ENCODE results near the gene KCNA1. TPM values are rescaled to one million over a fixed set of nuclear protein-coding genes. Genes with fewer than 3 reads are reported as not detected.

Gene KCNA1
- total RNA-seq, 2 experiments from 2014 or later: not detected

GRCh38 chr12:4909410-4909733 is 333 bp upstream of the KCNA1 start:
- no peak overlapping the region for H3K27ac Mint-ChIP-seq
- no peaks in the 10 kb centered on the region for H3K9me3 Mint-ChIP-seq
- TF ChIP-seq CTCF (IDR thresholded peaks at IDR 0.05): no peak
- H3K4me1 Mint-ChIP-seq (ENCODE audit: low read depth): peaks cover 16% of the 10 kb centered on the region
- ChIA-PET POLR2A (no interaction called here), CTCF (interaction anchor here (1.2 to 5.4 kb wide), 2 partner anchors 53 to 175 kb away, joined by 3 to 40 read pairs; no protein-coding TSS in a partner anchor)
- intact Hi-C loops (cut with micrococcal nuclease): no loop called here
- peak overlapping the region; percentile 37 for H3K4me3 Mint-ChIP-seq
- H3K27me3 Mint-ChIP-seq: peaks cover 45% of the 10 kb centered on the region
- DNase-seq (peak; percentile 5), ATAC-seq (no peak)
- peaks cover 2% of the 10 kb centered on the region for H3K36me3 Mint-ChIP-seq (ENCODE audit: low read depth)

- peaks cover 16% of the 10 kb centered on the region for H3K4me1 Mint-ChIP-seq (ENCODE audit: low read depth)
- ChIA-PET POLR2A (no interaction called here), CTCF (interaction anchor here (0.6 to 5.4 kb wide), 2 partner anchors 54 to 160 kb away, joined by 3 to 40 read pairs; no protein-coding TSS in a partner anchor)
- peak; percentile 60 for ATAC-seq
- H3K27me3 Mint-ChIP-seq: peaks cover 48% of the 10 kb centered on the region
- peak overlapping the region; percentile 71 for H3K4me3 Mint-ChIP-seq
- DNase-seq: peak; percentile 32
- TF ChIP-seq CTCF (IDR thresholded peaks at IDR 0.05): no peak
- no peaks in the 10 kb centered on the region for H3K9me3 Mint-ChIP-seq
- H3K36me3 Mint-ChIP-seq (ENCODE audit: low read depth): peaks cover 2% of the 10 kb centered on the region
- H3K27ac Mint-ChIP-seq: no peak overlapping the region
- intact Hi-C loops (cut with micrococcal nuclease): no loop called here
Observed at GRCh38 chr12:4910502-4911315, 1.0 kb downstream of the KCNA1 start.

GRCh38 chr12:4911316-4911994 is 1.8 kb downstream of the KCNA1 start:
- DNase-seq: no peak
- ChIA-PET CTCF (interaction anchor here (5.4 kb wide), 1 partner anchor 55 kb away, joined by 40 read pairs; no protein-coding TSS in a partner anchor), POLR2A (no interaction called here)
- Mint-ChIP-seq H3K27ac (no peak overlapping the region), H3K9me3 (no peaks in the 10 kb centered on the region), H3K36me3 (ENCODE audit: low read depth) (peaks cover 2% of the 10 kb centered on the region), H3K27me3 (peaks cover 50% of the 10 kb centered on the region), H3K4me1 (ENCODE audit: low read depth) (peaks cover 16% of the 10 kb centered on the region), H3K4me3 (peak overlapping the region; percentile 19)
- no peak for ATAC-seq
- TF ChIP-seq CTCF (IDR thresholded peaks at IDR 0.05): no peak
- intact Hi-C loops (cut with micrococcal nuclease): no loop called here

- Mint-ChIP-seq H3K9me3 (no peaks in the 10 kb centered on the region), H3K27me3 (peaks cover 45% of the 10 kb centered on the region), H3K36me3 (ENCODE audit: low read depth) (peaks cover 2% of the 10 kb centered on the region), H3K4me1 (ENCODE audit: low read depth) (peaks cover 6% of the 10 kb centered on the region), H3K4me3 (no peak overlapping the region), H3K27ac (no peak overlapping the region)
- DNase-seq: no peak
- no peak for TF ChIP-seq CTCF (IDR thresholded peaks at IDR 0.05)
- no peak for ATAC-seq
- ChIA-PET POLR2A (no interaction called here), CTCF (interaction anchor here (1.5 kb wide), 1 partner anchor 59 kb away, joined by 4 read pairs; no protein-coding TSS in a partner anchor)
- intact Hi-C loops (cut with micrococcal nuclease): no loop called here
Observed at GRCh38 chr12:4914720-4915119, 5.0 kb downstream of the KCNA1 start.

- no peak for TF ChIP-seq CTCF (IDR thresholded peaks at IDR 0.05)
- Mint-ChIP-seq H3K36me3 (ENCODE audit: low read depth) (peaks cover 2% of the 10 kb centered on the region), H3K27ac (no peak overlapping the region), H3K4me3 (no peak overlapping the region), H3K9me3 (no peaks in the 10 kb centered on the region), H3K27me3 (peaks cover 38% of the 10 kb centered on the region), H3K4me1 (ENCODE audit: low read depth) (no peaks in the 10 kb centered on the region)
- intact Hi-C loops (cut with micrococcal nuclease): no loop called here
- ChIA-PET CTCF (no interaction called here), POLR2A (no interaction called here)
- no peak for ATAC-seq
- no peak for DNase-seq
Observed at GRCh38 chr12:4915752-4916151, 6.0 kb downstream of the KCNA1 start.
